ENCODE data around the gene ETV3.

Gene ETV3

GRCh38 chr1:157158967-157159366, 20.8 kb upstream of the ETV3 start:
- DNase-seq: no peak

GRCh38 chr1:157157501-157158190, 19.5 kb upstream of the ETV3 start:
- DNase-seq: no peak

- DNase-seq: peak; percentile 76
These were observed 17.9 kb upstream of the ETV3 start for GRCh38 chr1:157156058-157156541.

GRCh38 chr1:157155658-157156057, 17.5 kb upstream of the ETV3 start:
- DNase-seq: no peak

- no peak for DNase-seq
These were observed 16.8 kb upstream of the ETV3 start for GRCh38 chr1:157154940-157155514.

GRCh38 chr1:157154291-157154690, 16.1 kb upstream of the ETV3 start:
- DNase-seq: no peak

GRCh38 chr1:157153746-157154145, 15.6 kb upstream of the ETV3 start:
- no peak for DNase-seq

GRCh38 chr1:157152510-157152909, 14.3 kb upstream of the ETV3 start:
- DNase-seq: no peak

GRCh38 chr1:157151506-157151905, 13.3 kb upstream of the ETV3 start:
- DNase-seq: no peak

GRCh38 chr1:157151073-157151472, 12.9 kb upstream of the ETV3 start:
- DNase-seq: no peak

- DNase-seq: no peak
These were observed 12.4 kb upstream of the ETV3 start for GRCh38 chr1:157150631-157151030.

GRCh38 chr1:157147906-157148700, 9.9 kb upstream of the ETV3 start:
- no peak for DNase-seq

GRCh38 chr1:157147037-157147436, 8.8 kb upstream of the ETV3 start:
- DNase-seq: no peak

- no peak for DNase-seq
These were observed 8.0 kb upstream of the ETV3 start for GRCh38 chr1:157146244-157146643.

GRCh38 chr1:157145076-157145475, 6.9 kb upstream of the ETV3 start:
- no peak for DNase-seq

- no peak for DNase-seq
These were observed 6.3 kb upstream of the ETV3 start for GRCh38 chr1:157144509-157144908.

GRCh38 chr1:157142765-157143423, 4.7 kb upstream of the ETV3 start:
- DNase-seq: no peak

- no peak for DNase-seq
These were observed 4.0 kb upstream of the ETV3 start for GRCh38 chr1:157142201-157142600.

GRCh38 chr1:157141212-157141855, 3.1 kb upstream of the ETV3 start:
- no peak for DNase-seq

GRCh38 chr1:157140063-157140588, 1.9 kb upstream of the ETV3 start:
- DNase-seq: no peak

- DNase-seq: no peak
These were observed 989 bp upstream of the ETV3 start for GRCh38 chr1:157139052-157139715.

Data from stimulated activated CD4-positive, alpha-beta T cell treated with anti-CD3 and anti-CD28 coated beads, Interleukin-4, amount 100 ng/mL, for 1 hour (primary cell).